AG10803 (cell line): ENCODE results near the gene YAP1.

Experiments
- DNase-seq: peaks from one replicate; pipeline ENCODE4 v3.0.0; 2010; ENCODE audit warnings: low read depth
- H3K4me3 ChIP-seq: 2 replicates; pipeline ENCODE4 v1.5.1; 2011; ENCODE audit warnings: mild to moderate bottlenecking, low read length, control low read depth
- CTCF ChIP-seq: conservative IDR thresholded peaks from 2 replicates; pipeline ENCODE4 v1.5.1; 2011; ENCODE audit warnings: mild to moderate bottlenecking, low read length, control low read depth, inconsistent platforms

The YAP1 gene

DNA sequence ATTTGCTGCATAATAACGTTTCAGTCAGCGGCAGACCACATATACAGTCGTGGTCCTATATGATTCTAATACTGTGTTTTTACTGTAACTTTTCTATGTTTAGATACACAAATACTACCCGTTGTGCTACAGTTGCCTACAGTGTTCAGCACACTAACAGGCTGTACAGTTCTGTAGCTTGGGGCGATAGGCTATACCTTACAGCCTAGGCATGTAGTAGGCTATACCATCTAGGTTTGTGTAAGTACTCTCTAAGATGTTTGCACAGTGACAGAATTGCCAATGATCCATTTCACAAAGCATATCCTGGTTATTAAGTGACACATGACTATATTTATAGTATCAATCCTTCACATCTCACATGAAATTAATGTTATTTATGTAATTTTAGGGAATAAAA lies 78.2 kb downstream of the YAP1 start:
- no peak for DNase-seq
- H3K4me3 ChIP-seq: no peak overlapping the region

GRCh38 chr11:102191832-102192231 lies 81.6 kb downstream of the YAP1 start:
- no peak overlapping the region for H3K4me3 ChIP-seq
- no peak for TF ChIP-seq CTCF
- DNase-seq: no peak

More for the DNA sequence above, 78.2 kb downstream of the YAP1 start:
- no peak for TF ChIP-seq CTCF

DNA sequence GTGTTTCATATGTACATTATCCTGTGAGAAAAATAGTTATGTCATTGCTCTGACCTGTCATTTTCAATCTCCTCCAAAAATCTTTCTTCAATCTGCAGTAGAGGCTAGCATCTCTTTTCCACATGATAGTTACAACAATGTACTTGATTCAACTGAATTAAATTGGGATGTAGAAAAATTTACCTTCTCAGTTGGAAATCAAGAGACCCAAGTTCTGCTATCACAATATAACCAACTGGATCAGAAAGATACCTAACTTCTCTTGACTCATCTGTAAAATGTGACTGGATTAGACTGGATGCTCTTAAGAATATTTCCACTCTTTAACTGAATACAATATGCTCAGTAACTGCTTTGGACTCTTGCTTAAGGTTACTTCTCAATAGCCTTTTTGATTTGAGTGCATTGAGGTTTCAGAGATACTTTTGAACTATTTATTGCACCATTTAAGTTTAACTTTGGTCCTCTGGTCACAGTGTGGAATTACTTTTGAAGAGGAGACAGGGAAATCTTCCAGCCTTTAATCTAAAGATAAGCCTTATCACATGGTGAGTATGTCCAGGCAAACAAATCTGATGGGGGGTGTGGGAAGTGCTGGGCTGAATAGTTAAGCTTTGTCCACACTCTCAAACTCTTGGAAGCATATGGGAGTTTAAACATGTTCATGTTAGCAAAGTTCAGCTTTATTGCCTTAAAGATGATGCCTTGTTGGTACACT lies 82.3 kb downstream of the YAP1 start:
- DNase-seq: no peak
- no peak for TF ChIP-seq CTCF
- no peak overlapping the region for H3K4me3 ChIP-seq

DNA sequence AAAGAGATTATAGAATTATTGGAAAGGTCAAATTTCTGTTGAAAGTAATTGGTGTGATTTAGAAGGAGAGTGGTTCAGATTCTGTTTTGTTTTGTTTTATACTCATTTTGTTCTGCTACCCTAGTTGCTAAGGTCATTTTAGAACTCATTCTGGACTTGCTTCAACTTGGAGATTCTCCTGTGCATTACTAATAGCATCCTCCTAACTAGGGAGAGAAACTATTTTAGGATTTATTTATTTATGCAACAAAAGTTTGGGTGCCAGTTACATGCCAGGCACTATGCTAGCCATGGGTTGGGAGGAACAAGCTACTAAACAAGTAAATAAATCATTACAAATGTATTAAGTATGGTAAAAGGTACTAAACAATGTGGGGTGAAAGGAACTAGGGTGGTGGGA lies 84.0 kb downstream of the YAP1 start:
- TF ChIP-seq CTCF: no peak
- peak; percentile 38 for DNase-seq
- no peak overlapping the region for H3K4me3 ChIP-seq

GRCh38 chr11:102194990-102195389 lies 84.7 kb downstream of the YAP1 start:
- no peak for DNase-seq
- TF ChIP-seq CTCF: no peak

DNA sequence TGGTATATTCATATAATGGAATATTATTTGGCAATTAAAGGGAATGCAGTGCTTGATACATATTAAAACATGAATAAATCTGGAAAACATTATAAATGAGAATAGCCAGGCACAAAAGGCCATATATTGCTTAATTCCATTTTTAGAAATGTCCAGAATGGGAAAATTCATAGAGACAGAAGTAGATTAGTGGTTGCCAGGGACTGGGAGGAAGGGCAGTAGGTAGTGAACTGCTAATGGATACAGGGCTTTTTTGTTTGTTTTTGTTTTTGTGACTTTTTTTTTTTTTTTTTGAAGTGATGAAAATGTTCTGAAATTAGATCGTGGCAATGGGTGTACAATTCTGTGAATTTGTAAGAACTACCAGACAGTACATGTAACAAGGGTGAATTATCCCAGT lies 86.1 kb downstream of the YAP1 start:
- no peak for TF ChIP-seq CTCF

More at GRCh38 chr11:102194990-102195389, 84.7 kb downstream of the YAP1 start:
- no peak overlapping the region for H3K4me3 ChIP-seq

DNA sequence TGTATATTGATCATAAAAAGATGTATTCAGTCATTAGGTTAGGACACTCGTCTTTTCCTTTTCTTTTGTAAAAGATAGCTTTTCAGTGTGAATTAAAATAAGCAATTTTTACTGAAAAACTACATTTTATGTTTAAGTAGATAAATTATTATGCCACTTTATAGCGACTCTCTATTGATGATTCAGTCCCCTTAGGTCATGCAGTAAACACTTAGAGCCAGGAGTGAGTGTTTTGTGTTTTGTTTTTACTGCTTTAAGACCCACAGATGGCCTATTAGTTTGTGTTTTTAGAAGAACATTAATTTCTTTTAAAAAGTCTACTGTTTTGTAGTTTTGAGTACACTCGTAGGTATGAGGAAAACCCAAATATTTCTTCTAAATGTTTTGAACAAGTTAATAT lies 86.6 kb downstream of the YAP1 start:
- TF ChIP-seq CTCF: no peak
- H3K4me3 ChIP-seq: no peak overlapping the region
- peak; percentile 29 for DNase-seq

More for the DNA sequence above, 86.1 kb downstream of the YAP1 start:
- no peak for DNase-seq
- H3K4me3 ChIP-seq: no peak overlapping the region
